ENCODE data around the gene BAG3. TPM values are rescaled to one million over a fixed set of nuclear protein-coding genes. Genes with fewer than 3 reads are reported as not detected.
A peak's percentile ranks its signal among the peaks of the same experiment; 100 is the strongest.

BAG3 gene
- total and polyA plus RNA-seq, 9 of the 15 experiments (the other 6 are each of a cell fraction or from before 2014, with no cell fraction given) = 2.6 to 27.4 (median 7.2) TPM

- no peak for TF ChIP-seq NR2C1 (IDR thresholded peaks at IDR 0.05)
- 0 out of 2 replicates have a peak, but pooled peaks have one; percentile 37 for TF ChIP-seq NR2C1 (tag; IDR thresholded peaks at IDR 0.05)
- TF ChIP-seq XRCC4 (IDR thresholded peaks at IDR 0.05; ENCODE audit: extremely low read depth, insufficient read depth, insufficient read length) = no peak
- TF ChIP-seq LEF1 (IDR thresholded peaks at IDR 0.05) = peak; percentile 63; the same call in 1 of the 2 replicates
- TF ChIP-seq TOE1 (IDR thresholded peaks at IDR 0.05; ENCODE audit: borderline replicate concordance) = no peak
- no peak for TF ChIP-seq TOE1 (CRISPR knock-in tag; IDR thresholded peaks at IDR 0.05; ENCODE audit: borderline replicate concordance, low read depth)
- TF ChIP-seq ZBTB12 (CRISPR knock-in tag; IDR thresholded peaks at IDR 0.05) = no peak
- TF ChIP-seq MGA (IDR thresholded peaks at IDR 0.05) = peak; percentile 83
- peak; percentile 25 for TF ChIP-seq DACH1 (IDR thresholded peaks at IDR 0.05; ENCODE audit: partially characterized antibody)
- no peak for TF ChIP-seq SIX5 (IDR thresholded peaks at IDR 0.05; ENCODE audit: borderline replicate concordance in 1 of 2, insufficient read depth in 1 of 2, low read depth in 1 of 2, low read length in 2 of 2)
- no peak for TF ChIP-seq ZC3H4 (CRISPR knock-in tag; IDR thresholded peaks at IDR 0.05; ENCODE audit: borderline replicate concordance)
- no peak for TF ChIP-seq RCOR1 (IDR thresholded peaks at IDR 0.05; ENCODE audit: borderline replicate concordance in 1 of 2, low read depth in 2 of 2, low read length in 2 of 2)
- TF ChIP-seq SMARCA4 (IDR thresholded peaks at IDR 0.05) = 0 out of 2 replicates have a peak, but pooled peaks have one; percentile 15
Measured at GRCh38 chr10:119724593-119725516, 73.7 kb downstream of the BAG3 start (continued).
